MM.1S (cell line): ENCODE data around the gene MYEF2.

Experiments used
- DNase-seq: peaks from one replicate; pipeline ENCODE4 v3.0.0-alpha.2; 2015
- H2AFZ ChIP-seq: fragments of 300-600 bp; sonication (generic); 2 replicates; pipeline ENCODE4 v1.6.0; 2016; ENCODE audit warnings: antibody characterized with exemption, low read length
- H3F3A ChIP-seq: fragments of 300-600 bp; sonication (generic); 2 replicates; pipeline ENCODE4 v1.6.1; 2016; ENCODE audit warnings: mild to moderate bottlenecking, antibody characterized with exemption, low read length, moderate library complexity, mixed read lengths; ENCODE audit not compliant: insufficient read depth
- H3K27ac ChIP-seq: fragments of 300-600 bp; sonication (generic); 2 replicates; pipeline ENCODE4 v1.5.1; 2016; ENCODE audit warnings: mild to moderate bottlenecking, low read length
- H3K27me3 ChIP-seq: fragments of 300-600 bp; sonication (generic); replicated peaks from 2 replicates; pipeline ENCODE4 v1.6.0; 2016; ENCODE audit warnings: low read length; ENCODE audit not compliant: insufficient read depth
- H3K36me3 ChIP-seq: fragments of 300-600 bp; sonication (generic); replicated peaks from 2 replicates; pipeline ENCODE4 v1.6.1; 2016; ENCODE audit warnings: mild to moderate bottlenecking, low read length, mixed read lengths; ENCODE audit not compliant: insufficient read depth
- H3K4me1 ChIP-seq: fragments of 300-600 bp; sonication (generic); 2 replicates; pipeline ENCODE4 v1.6.1; 2016; ENCODE audit warnings: low read length, mixed read lengths
- H3K4me2 ChIP-seq: fragments of 300-600 bp; sonication (generic); 2 replicates; pipeline ENCODE4 v1.6.0; 2016; ENCODE audit warnings: low read depth, low read length
- H3K4me3 ChIP-seq: fragments of 300-600 bp; sonication (generic); 2 replicates; pipeline ENCODE4 v1.5.1; 2016; ENCODE audit warnings: low read length, mixed read lengths
- H3K79me2 ChIP-seq: fragments of 300-600 bp; sonication (generic); 2 replicates; pipeline ENCODE4 v1.6.1; 2016; ENCODE audit warnings: mixed run types, low read length, mixed read lengths
- H3K9ac ChIP-seq: fragments of 300-600 bp; sonication (generic); 2 replicates; pipeline ENCODE4 v1.6.1; 2016; ENCODE audit warnings: low read length, mixed read lengths
- H3K9me2 ChIP-seq: fragments of 300-600 bp; sonication (generic); replicated peaks from 2 replicates; pipeline ENCODE4 v1.6.1; 2016; ENCODE audit warnings: mild to moderate bottlenecking, low read length, mixed read lengths; ENCODE audit not compliant: insufficient read depth
- H3K9me3 ChIP-seq: fragments of 300-600 bp; sonication (generic); replicated peaks from 2 replicates; pipeline ENCODE4 v1.6.1; 2016; ENCODE audit warnings: mild to moderate bottlenecking, low read length, mixed read lengths; ENCODE audit not compliant: insufficient read depth
- H4K20me1 ChIP-seq: fragments of 300-600 bp; sonication (generic); 2 replicates; pipeline ENCODE4 v1.6.1; 2016; ENCODE audit warnings: mild to moderate bottlenecking, low read length, moderate library complexity, mixed read lengths; ENCODE audit not compliant: insufficient read depth
- EZH2 ChIP-seq: fragments of 300-600 bp; sonication (generic); optimal IDR thresholded peaks from 2 replicates; pipeline ENCODE3; 2017; ENCODE audit warnings: low read depth, mild to moderate bottlenecking, antibody characterized with exemption, low read length, mixed read lengths
- EZH2phosphoT487 ChIP-seq: fragments of 300-600 bp; sonication (generic); IDR thresholded peaks from 2 replicates; pipeline ENCODE4 v1.6.1; 2018; ENCODE audit warnings: antibody characterized with exemption, low read length
- TF ChIP-seq, protein P1 (sequence below): fragments of 300-600 bp; sonication (generic); IDR thresholded peaks from 2 replicates; pipeline ENCODE4 v1.5.1; 2016; ENCODE audit warnings: antibody characterized with exemption, low read length, mixed read lengths

Gene MYEF2

DNA sequence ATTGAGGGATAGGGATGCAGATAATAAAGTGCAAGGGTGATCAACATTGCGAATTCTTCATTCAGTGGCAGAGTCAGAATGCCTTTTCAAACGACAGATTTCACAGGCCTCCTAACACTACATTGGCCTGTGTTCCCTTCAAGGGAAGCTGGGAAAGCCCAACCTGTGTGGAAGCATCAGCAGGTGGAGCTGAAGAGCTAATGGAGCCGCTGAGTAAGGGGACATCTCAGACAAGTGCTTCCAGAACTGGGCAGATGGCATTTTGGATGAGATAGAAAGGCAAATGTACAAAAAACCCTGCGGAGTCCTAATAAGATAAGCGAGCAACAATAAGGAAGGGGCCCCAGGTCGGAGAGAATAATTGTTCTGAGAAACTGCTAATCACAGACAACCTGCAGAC is 65.9 kb downstream of the MYEF2 start:
- H3K9me3 ChIP-seq = no peaks in the 10 kb centered on the region
- no peak overlapping the region for H3K4me2 ChIP-seq
- H3K9ac ChIP-seq = no peak overlapping the region
- H3K9me2 ChIP-seq = no peaks in the 10 kb centered on the region
- H3K27me3 ChIP-seq = no peaks in the 10 kb centered on the region
- H3K4me3 ChIP-seq = no peak overlapping the region
- no peaks in the 10 kb centered on the region for H3K4me1 ChIP-seq
- H3K36me3 ChIP-seq = no peaks in the 10 kb centered on the region
- DNase-seq = no peak
- H3K79me2 ChIP-seq = no peaks in the 10 kb centered on the region
- no peak for TF ChIP-seq EZH2phosphoT487
- TF ChIP-seq, protein P1, sequence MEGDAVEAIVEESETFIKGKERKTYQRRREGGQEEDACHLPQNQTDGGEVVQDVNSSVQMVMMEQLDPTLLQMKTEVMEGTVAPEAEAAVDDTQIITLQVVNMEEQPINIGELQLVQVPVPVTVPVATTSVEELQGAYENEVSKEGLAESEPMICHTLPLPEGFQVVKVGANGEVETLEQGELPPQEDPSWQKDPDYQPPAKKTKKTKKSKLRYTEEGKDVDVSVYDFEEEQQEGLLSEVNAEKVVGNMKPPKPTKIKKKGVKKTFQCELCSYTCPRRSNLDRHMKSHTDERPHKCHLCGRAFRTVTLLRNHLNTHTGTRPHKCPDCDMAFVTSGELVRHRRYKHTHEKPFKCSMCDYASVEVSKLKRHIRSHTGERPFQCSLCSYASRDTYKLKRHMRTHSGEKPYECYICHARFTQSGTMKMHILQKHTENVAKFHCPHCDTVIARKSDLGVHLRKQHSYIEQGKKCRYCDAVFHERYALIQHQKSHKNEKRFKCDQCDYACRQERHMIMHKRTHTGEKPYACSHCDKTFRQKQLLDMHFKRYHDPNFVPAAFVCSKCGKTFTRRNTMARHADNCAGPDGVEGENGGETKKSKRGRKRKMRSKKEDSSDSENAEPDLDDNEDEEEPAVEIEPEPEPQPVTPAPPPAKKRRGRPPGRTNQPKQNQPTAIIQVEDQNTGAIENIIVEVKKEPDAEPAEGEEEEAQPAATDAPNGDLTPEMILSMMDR = peak; percentile 20; the same call in 1 of the 2 replicates
- no peaks in the 10 kb centered on the region for H3F3A ChIP-seq
- H2AFZ ChIP-seq = no peak overlapping the region
- H4K20me1 ChIP-seq = no peaks in the 10 kb centered on the region
- H3K27ac ChIP-seq = no peak overlapping the region

DNA sequence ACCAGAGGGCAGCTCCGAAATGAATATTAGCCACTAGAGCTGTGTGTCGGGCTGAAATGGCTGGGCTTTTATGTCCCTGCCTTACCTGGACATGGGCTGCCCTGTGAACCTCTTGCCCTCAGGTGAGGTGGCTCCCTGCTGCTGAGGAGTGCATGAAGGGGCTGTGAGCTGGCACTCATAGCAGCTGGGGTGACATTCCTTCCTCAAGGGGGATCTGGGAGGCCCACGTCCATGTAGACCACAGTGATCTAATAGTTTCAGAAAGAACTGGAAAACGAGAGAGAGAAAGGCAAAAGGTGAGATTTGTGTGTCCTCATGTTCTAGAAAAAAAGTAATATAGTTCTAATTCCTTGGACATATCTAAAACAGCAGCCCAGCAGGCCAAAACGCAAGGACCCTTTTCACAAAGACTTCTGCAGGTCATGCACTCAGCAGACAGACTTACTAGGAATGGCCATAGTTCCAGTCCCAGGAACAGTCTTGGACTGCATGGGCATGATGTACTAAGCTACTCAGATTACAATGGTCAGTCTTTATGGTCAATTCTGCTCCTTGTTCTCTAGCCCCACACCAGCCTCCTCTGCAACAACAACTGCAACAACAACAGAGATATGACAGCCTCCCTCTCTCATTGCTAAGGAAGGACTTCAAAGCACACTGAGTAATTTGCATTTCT is 68.1 kb downstream of the MYEF2 start:
- H3K4me1 ChIP-seq = no peaks in the 10 kb centered on the region
- H3F3A ChIP-seq = no peaks in the 10 kb centered on the region
- H3K4me2 ChIP-seq = no peak overlapping the region
- no peak overlapping the region for H3K27ac ChIP-seq
- no peak overlapping the region for H3K4me3 ChIP-seq
- no peaks in the 10 kb centered on the region for H3K79me2 ChIP-seq
- H3K27me3 ChIP-seq = no peaks in the 10 kb centered on the region
- H2AFZ ChIP-seq = no peak overlapping the region
- no peaks in the 10 kb centered on the region for H3K9me3 ChIP-seq
- H3K9me2 ChIP-seq = no peaks in the 10 kb centered on the region
- TF ChIP-seq EZH2 = no peak
- TF ChIP-seq EZH2phosphoT487 = no peak
- TF ChIP-seq, protein P1 = no peak
- no peak overlapping the region for H3K9ac ChIP-seq
- no peak for DNase-seq
- no peaks in the 10 kb centered on the region for H3K36me3 ChIP-seq
- no peaks in the 10 kb centered on the region for H4K20me1 ChIP-seq

DNA sequence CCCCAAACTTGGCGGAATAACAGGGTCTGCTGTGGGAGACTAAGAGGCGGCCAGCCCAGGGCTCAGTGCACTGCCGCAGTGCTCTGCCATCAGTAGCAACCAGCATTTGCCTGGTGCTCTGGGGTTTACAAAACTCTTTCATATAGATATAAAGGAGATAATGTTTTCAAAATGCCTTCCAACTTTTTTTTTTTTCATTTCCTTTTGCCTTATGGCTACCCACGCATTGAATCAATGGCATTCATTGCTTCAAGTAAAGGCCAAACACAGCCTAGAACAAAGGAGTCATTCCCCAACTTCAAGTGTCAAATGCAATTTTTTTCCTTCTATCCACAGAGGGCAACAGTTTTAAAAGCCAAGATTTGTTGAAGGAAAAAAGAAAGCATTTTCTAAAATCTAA is 68.9 kb downstream of the MYEF2 start:
- Histone ChIP-seq H3K9me2 (no peaks in the 10 kb centered on the region), H3K4me2 (no peak overlapping the region), H4K20me1 (no peaks in the 10 kb centered on the region), H3F3A (no peaks in the 10 kb centered on the region), H3K4me3 (no peak overlapping the region), H3K27me3 (no peaks in the 10 kb centered on the region), H3K4me1 (no peaks in the 10 kb centered on the region), H3K79me2 (no peaks in the 10 kb centered on the region), H3K9me3 (no peaks in the 10 kb centered on the region), H3K9ac (no peak overlapping the region), H3K27ac (no peak overlapping the region), H3K36me3 (no peaks in the 10 kb centered on the region), H2AFZ (no peak overlapping the region)
- TF ChIP-seq, protein P1 = no peak
- no peak for TF ChIP-seq EZH2phosphoT487
- TF ChIP-seq EZH2 = no peak
- no peak for DNase-seq
